ENCODE measurements around the gene RAN. TPM values are rescaled to one million over a fixed set of nuclear protein-coding genes. Genes with fewer than 3 reads are reported as not detected.

RAN gene
- total RNA-seq, 1 experiment from 2014 or later, result 1,968 TPM

DNA sequence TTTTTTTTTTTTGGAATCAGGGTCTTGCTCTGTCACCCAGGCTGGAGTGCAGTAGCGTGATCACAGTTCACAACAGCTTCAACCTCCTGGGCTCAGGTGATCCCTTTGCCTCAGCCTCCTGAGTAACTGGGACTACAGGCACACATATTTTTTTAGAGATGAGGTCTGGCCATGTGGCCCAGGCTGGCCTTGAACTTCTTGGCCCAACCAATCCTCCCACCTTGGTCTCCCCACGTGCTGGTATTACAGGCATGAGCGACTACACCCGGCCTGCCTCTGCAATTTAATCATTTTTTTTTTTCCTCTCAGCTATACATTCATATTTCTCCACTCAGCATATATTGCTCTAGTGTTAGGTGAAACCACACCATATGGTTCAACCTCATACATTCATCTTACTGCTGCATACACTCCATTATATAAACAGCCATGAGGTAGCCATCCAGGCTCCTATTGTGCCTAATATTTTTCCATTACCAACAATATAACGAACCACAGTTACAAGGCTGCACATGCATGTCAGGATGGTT is 39.9 kb upstream of the RAN start:
- Histone ChIP-seq H3K79me1 (ENCODE audit: insufficient read depth, low read depth, low read length, poor library complexity, severe bottlenecking) (peaks cover 3% of the 10 kb centered on the region), H3K9ac (ENCODE audit: extremely low read depth, insufficient read length, low read length) (no peak overlapping the region), H2BK20ac (ENCODE audit: low read depth, low read length, poor library complexity, severe bottlenecking) (no peak overlapping the region), H3K18ac (ENCODE audit: insufficient read length, low read depth, low read length) (no peak overlapping the region), H4K5ac (ENCODE audit: insufficient read length, low read depth, low read length) (no peak overlapping the region), H3K4me1 (ENCODE audit: insufficient read depth, low read length) (peaks cover 6% of the 10 kb centered on the region; the same call in 1 of the 2 replicates), H3K27me3 (ENCODE audit: insufficient read depth, low read length) (no peaks in the 10 kb centered on the region), H2AFZ (ENCODE audit: low read length) (no peak overlapping the region), H3K4ac (ENCODE audit: low read depth, low read length) (no peak overlapping the region), H2BK5ac (ENCODE audit: insufficient read length, low read length) (no peak overlapping the region), H4K20me1 (ENCODE audit: control insufficient read depth, insufficient read depth, insufficient read length) (no peaks in the 10 kb centered on the region), H3K23ac (ENCODE audit: insufficient read length, low read depth, low read length) (no peak overlapping the region), H3K56ac (ENCODE audit: insufficient read length, low read depth, low read length) (no peak overlapping the region), H2BK15ac (ENCODE audit: low read depth, low read length) (no peak overlapping the region), H3K14ac (ENCODE audit: insufficient read depth, low read length) (no peak overlapping the region), H3T11ph (ENCODE audit: low read length) (no peak overlapping the region), H3K27ac (ENCODE audit: insufficient read length, low read depth, low read length) (no peak overlapping the region), H3K4me2 (ENCODE audit: insufficient read depth, insufficient read length, low read length) (no peak overlapping the region), H4K8ac (replicated peaks; ENCODE audit: insufficient read length, low read depth, low read length) (no peak overlapping the region), H3K23me2 (ENCODE audit: insufficient read length, low read depth, low read length, poor library complexity, severe bottlenecking) (no peaks in the 10 kb centered on the region), H2AK5ac (ENCODE audit: insufficient read length, low read length) (no peak overlapping the region), H3K79me2 (ENCODE audit: insufficient read depth, low read length) (peaks cover 9% of the 10 kb centered on the region; the same call in 1 of the 2 replicates), H2BK120ac (ENCODE audit: low read depth, low read length, poor library complexity, severe bottlenecking) (no peak overlapping the region), H3K9me3 (ENCODE audit: control insufficient read depth, low read depth, low read length) (no peaks in the 10 kb centered on the region), H4K91ac (ENCODE audit: insufficient read length, low read depth, low read length) (no peak overlapping the region), H2BK12ac (ENCODE audit: insufficient read length, low read depth, low read length) (no peak overlapping the region)
- TF ChIP-seq CTCF (conservative IDR thresholded peaks at IDR 0.05), result no peak
- no CpG with 5 or more reads among the region's 5 CpGs for WGBS (ENCODE audit: extremely low coverage, insufficient read length, low lambda C conversion rate)
- H3K4me1 Mint-ChIP-seq, result peaks cover 48 to 66% of the 10 kb centered on the region in 2 experiments
- H3K4me3 Mint-ChIP-seq, result no peak overlapping the region
- no peaks in the 10 kb centered on the region for H3K27me3 Mint-ChIP-seq (ENCODE audit: low read depth)
- H3K9me3 Mint-ChIP-seq, result peaks cover 0 to 2% of the 10 kb centered on the region in 2 experiments; a peak in 1 of 5 replicates
- H3K27ac Mint-ChIP-seq, result no peak overlapping the region; a peak in 1 of 7 replicates
- peak; percentile 13 for DNase-seq
- peaks cover 0 to 7% (median 5%) of the 10 kb centered on the region in 3 experiments; a peak in 5 of 7 replicates for H3K36me3 Mint-ChIP-seq (ENCODE audit: insufficient read depth in 1 of 3, low read depth in 3 of 3)
